ENCODE results near the gene PJVK.
"Not testable (repeated sequence)": the region's sequence is repeated elsewhere in the genome, so short reads cannot be mapped to it uniquely, and the experiment has no call there.

The PJVK gene

GRCh38 chr2:178420463-178420999, 30.6 kb upstream of the PJVK start:
- DNase-seq (ENCODE audit: low read depth) = no peak
- H3K4me3 ChIP-seq (ENCODE audit: low read depth, low read length) = no peak overlapping the region
- no peak for TF ChIP-seq CTCF (IDR thresholded peaks at IDR 0.05; ENCODE audit: low read depth, low read length, missing control alignments)

- TF ChIP-seq CTCF (IDR thresholded peaks at IDR 0.05; ENCODE audit: low read depth, low read length, missing control alignments) = no peak
- no peak for DNase-seq (ENCODE audit: low read depth)
- no peak overlapping the region for H3K4me3 ChIP-seq (ENCODE audit: low read depth, low read length)
Observed at GRCh38 chr2:178422097-178422496, 29.1 kb upstream of the PJVK start.

GRCh38 chr2:178423746-178424145, 27.4 kb upstream of the PJVK start:
- not testable (repeated sequence) for H3K4me3 ChIP-seq (ENCODE audit: low read depth, low read length); DNase-seq (ENCODE audit: low read depth)

GRCh38 chr2:178425255-178425827, 25.8 kb upstream of the PJVK start:
- H3K4me3 ChIP-seq (ENCODE audit: low read depth, low read length) = no peak overlapping the region
- TF ChIP-seq CTCF (IDR thresholded peaks at IDR 0.05; ENCODE audit: low read depth, low read length, missing control alignments) = no peak
- no peak for DNase-seq (ENCODE audit: low read depth)

GRCh38 chr2:178426388-178426787, 24.8 kb upstream of the PJVK start:
- no peak overlapping the region for H3K4me3 ChIP-seq (ENCODE audit: low read depth, low read length)
- DNase-seq (ENCODE audit: low read depth) = no peak
- TF ChIP-seq CTCF (IDR thresholded peaks at IDR 0.05; ENCODE audit: low read depth, low read length, missing control alignments) = no peak

GRCh38 chr2:178427458-178427857, 23.7 kb upstream of the PJVK start:
- TF ChIP-seq CTCF (IDR thresholded peaks at IDR 0.05; ENCODE audit: low read depth, low read length, missing control alignments) = no peak

GRCh38 chr2:178428396-178428806, 22.8 kb upstream of the PJVK start:
- no peak for TF ChIP-seq CTCF (IDR thresholded peaks at IDR 0.05; ENCODE audit: low read depth, low read length, missing control alignments)
- no peak for DNase-seq (ENCODE audit: low read depth)
- no peak overlapping the region for H3K4me3 ChIP-seq (ENCODE audit: low read depth, low read length)

More at GRCh38 chr2:178427458-178427857, 23.7 kb upstream of the PJVK start:
- no peak overlapping the region for H3K4me3 ChIP-seq (ENCODE audit: low read depth, low read length)
- DNase-seq (ENCODE audit: low read depth) = no peak
